ENCODE measurements around the gene BICD2. TPM values are rescaled to one million over a fixed set of nuclear protein-coding genes. Genes with fewer than 3 reads are reported as not detected.

The BICD2 gene
- total RNA-seq, 1 experiment from 2014 or later = 43.1 TPM

DNA sequence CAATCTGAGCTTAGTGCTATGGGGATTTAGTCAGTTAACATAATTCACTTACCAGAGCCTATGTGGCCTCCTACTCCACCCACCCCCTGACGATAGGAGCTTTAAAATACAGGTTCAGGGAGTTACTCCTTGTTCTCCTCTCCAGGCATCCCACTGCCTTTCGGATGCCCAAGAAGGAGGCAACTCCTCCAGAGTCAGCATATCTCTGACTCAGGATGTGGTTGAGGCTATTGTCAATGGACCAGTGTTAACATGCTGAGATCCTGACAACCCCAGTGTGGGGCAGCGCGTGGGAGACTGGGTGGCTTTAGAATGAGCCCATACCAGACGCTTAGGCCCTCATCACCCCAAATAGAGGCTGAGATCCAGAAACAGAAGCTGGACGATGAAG, 27.4 kb downstream of the BICD2 start:
- DNase-seq (ENCODE audit: low read depth, low spot score) = peak; percentile 39
- in situ Hi-C loops (cut with HindIII; ENCODE audit: low pct_unique_long_range_greater_than_20kb, low sequenced_read_pairs) = no loop called here

DNA sequence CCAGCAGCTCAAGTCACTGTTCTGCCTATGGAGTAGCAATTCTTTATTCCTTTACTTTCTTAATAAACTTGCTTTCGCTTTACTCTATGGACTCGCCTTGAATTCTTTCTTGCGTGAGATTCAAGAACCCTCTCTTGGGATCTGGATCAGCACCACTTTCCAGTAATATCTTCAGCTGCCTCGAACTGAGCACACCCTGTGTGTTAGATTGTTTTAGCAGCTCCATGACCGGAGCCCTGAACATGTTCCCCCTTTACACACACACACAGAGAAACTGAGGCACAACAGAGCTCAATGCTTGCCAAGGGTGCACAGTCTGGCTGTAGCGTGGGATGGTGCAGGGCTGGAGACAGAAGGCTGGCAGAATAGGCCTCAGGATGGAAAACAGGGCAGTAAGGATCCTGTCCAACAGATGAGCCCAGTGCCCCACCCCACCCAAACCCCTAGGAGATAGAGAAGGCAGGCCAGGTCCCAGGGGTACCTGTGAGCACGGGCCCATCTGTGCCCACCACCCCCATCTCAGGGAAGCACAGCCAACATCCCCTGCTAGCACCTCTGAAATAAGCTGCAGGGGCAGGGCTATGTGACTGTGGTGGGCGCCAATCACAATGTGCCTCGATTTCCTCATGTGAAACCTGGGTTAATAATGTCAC, 27.9 kb downstream of the BICD2 start:
- no peak for DNase-seq (ENCODE audit: low read depth, low spot score)
- in situ Hi-C loops (cut with HindIII; ENCODE audit: low pct_unique_long_range_greater_than_20kb, low sequenced_read_pairs) = no loop called here

DNA sequence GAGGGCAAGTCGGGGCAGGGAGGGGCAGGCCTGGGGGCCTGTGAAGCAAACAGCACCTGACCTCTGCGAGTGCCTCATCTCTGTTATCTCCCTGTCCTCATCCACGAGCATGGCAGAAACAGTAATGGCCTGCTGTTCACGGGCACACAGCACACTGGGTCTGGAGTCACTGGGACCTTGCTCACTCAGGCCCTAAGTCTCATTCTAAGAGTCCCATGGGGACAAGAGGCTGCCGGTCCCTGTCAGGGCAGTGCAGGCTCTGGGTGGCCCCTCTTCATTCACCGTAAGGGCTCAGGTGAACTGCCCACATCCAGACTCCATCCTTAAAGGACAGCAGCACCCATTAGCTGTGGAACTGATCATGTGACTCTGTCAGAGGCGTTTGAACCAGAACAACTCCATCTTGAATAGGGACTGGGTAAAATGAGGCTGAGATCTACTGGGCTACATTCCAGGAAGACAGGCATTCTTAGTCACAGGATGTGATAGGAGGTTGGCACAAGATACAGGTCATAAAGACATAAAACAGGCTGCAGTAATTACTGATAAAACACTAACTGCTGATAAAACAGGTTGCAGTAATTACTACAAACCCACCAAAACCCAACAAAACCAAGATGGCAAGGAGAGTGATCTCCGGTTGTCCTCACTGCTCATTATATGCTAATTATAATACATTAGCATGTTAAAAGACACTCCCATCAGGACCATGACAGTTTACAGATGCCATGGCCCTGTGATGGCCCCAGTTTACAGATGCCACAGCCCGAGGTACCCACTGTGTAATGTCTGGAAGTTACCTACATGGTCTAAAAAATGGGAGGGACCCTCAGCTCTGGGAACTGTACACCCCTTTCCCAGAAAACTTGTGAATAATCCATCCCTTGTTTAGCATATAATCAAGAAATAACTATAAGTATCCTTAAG, 28.7 kb downstream of the BICD2 start:
- no peak for DNase-seq (ENCODE audit: low read depth, low spot score)
- in situ Hi-C loops (cut with HindIII; ENCODE audit: low pct_unique_long_range_greater_than_20kb, low sequenced_read_pairs) = no loop called here

- in situ Hi-C loops (cut with HindIII; ENCODE audit: low pct_unique_long_range_greater_than_20kb, low sequenced_read_pairs) = no loop called here
- no peak for DNase-seq (ENCODE audit: low read depth, low spot score)
Measured at GRCh38 chr9:92734931-92735635, 29.6 kb downstream of the BICD2 start.

GRCh38 chr9:92730897-92731296, 33.7 kb downstream of the BICD2 start:
- no peak for DNase-seq (ENCODE audit: low read depth, low spot score)
- in situ Hi-C loops (cut with HindIII; ENCODE audit: low pct_unique_long_range_greater_than_20kb, low sequenced_read_pairs) = no loop called here

- in situ Hi-C loops (cut with HindIII; ENCODE audit: low pct_unique_long_range_greater_than_20kb, low sequenced_read_pairs) = no loop called here
- DNase-seq (ENCODE audit: low read depth, low spot score) = no peak
Measured at GRCh38 chr9:92729735-92730155, 34.9 kb downstream of the BICD2 start.

GRCh38 chr9:92728831-92729734, 35.5 kb downstream of the BICD2 start:
- DNase-seq (ENCODE audit: low read depth, low spot score) = peak; percentile 52
- in situ Hi-C loops (cut with HindIII; ENCODE audit: low pct_unique_long_range_greater_than_20kb, low sequenced_read_pairs) = no loop called here

- no peak for DNase-seq (ENCODE audit: low read depth, low spot score)
- in situ Hi-C loops (cut with HindIII; ENCODE audit: low pct_unique_long_range_greater_than_20kb, low sequenced_read_pairs) = no loop called here
Measured at GRCh38 chr9:92727716-92728700, 36.6 kb downstream of the BICD2 start.

GRCh38 chr9:92726971-92727715, 37.5 kb downstream of the BICD2 start:
- DNase-seq (ENCODE audit: low read depth, low spot score) = no peak
- in situ Hi-C loops (cut with HindIII; ENCODE audit: low pct_unique_long_range_greater_than_20kb, low sequenced_read_pairs) = no loop called here

- DNase-seq (ENCODE audit: low read depth, low spot score) = no peak
- in situ Hi-C loops (cut with HindIII; ENCODE audit: low pct_unique_long_range_greater_than_20kb, low sequenced_read_pairs) = no loop called here
Measured at GRCh38 chr9:92726348-92726747, 38.3 kb downstream of the BICD2 start.

DNA sequence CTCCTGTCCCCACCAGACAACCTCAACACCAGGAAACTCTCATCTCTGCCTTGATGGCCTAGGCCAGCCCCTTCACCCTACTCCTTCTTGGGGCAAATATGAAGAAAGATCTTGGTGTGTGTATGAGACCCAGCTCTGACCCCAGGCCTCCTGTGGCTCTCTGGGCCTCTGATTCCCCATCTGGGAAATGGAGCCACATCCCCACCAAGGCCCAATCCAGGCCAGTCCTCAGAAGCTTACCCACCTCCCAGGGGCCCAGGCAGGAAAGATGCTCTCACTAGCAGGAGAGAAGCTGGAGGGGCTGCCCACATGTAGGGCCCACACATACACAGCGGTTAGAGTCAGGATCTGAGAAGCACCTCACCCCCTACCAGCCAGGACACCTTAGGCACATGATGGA, 38.9 kb downstream of the BICD2 start:
- in situ Hi-C loops (cut with HindIII; ENCODE audit: low pct_unique_long_range_greater_than_20kb, low sequenced_read_pairs) = no loop called here
- DNase-seq (ENCODE audit: low read depth, low spot score) = no peak

GRCh38 chr9:92725266-92725545, 39.4 kb downstream of the BICD2 start:
- no peak for DNase-seq (ENCODE audit: low read depth, low spot score)
- in situ Hi-C loops (cut with HindIII; ENCODE audit: low pct_unique_long_range_greater_than_20kb, low sequenced_read_pairs) = no loop called here

DNA sequence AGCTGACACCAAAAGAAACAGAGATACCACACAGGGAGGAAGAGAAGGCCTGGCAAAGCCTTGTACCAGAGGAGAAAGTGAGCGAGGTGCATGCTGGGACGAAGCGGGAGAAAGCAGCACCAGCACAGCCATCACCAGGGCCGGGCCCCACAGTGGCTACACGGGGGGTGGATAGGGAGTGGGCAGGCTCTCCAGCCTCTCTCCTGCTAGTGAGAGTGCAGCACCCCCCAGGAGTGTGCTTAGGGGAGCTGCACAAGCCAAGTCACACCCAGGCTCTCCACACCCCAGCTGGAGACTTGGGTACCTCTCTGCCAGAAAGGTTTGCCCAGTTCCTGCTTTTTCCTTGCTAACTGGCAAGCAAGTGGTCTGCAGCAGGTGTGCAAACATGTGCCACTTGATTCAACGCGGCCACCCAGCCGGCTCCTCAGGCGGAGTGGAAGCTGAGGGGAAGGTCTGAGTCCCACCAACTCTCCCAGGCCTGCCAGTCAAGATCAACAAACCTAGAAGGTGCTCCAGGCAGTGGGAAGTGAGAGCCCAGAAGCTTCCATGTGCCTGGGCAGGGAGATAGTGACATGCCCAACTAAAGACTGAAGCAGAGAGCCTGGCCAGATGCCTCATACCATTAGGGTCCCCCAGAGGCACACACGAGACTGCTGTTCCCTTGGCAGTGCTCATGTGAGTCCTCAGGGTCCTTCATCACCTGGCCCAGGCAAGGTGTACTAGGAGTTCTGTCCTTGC, 39.9 kb downstream of the BICD2 start:
- in situ Hi-C loops (cut with HindIII; ENCODE audit: low pct_unique_long_range_greater_than_20kb, low sequenced_read_pairs) = no loop called here
- no peak for DNase-seq (ENCODE audit: low read depth, low spot score)

GRCh38 chr9:92723801-92724323, 40.8 kb downstream of the BICD2 start:
- in situ Hi-C loops (cut with HindIII; ENCODE audit: low pct_unique_long_range_greater_than_20kb, low sequenced_read_pairs) = no loop called here
- no peak for DNase-seq (ENCODE audit: low read depth, low spot score)

DNA sequence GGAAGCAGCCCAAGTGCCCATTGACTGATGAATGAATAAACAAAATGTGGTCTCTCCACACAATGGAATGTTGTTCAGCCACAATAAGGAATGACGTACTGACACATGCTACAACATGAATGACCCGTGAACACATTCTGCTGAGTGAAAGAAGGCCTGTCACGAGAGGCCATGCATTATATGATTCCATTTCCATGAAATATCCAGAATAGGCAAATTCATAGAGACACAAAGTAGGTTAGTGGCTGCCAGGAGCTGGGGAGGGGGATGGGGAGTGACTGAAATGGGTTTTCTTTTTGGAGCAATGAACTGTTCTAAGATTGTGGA, 41.4 kb downstream of the BICD2 start:
- peak; percentile 72 for DNase-seq (ENCODE audit: low read depth, low spot score)
- in situ Hi-C loops (cut with HindIII; ENCODE audit: low pct_unique_long_range_greater_than_20kb, low sequenced_read_pairs) = no loop called here

All from SK-MEL-5 (cell line).